IPS DF 6.9 (cell line): ENCODE measurements around the gene PARP6.

Experiments
- DNase-seq: peaks from one replicate; pipeline ENCODE4 v3.0.0-alpha.2; 2013; ENCODE audit warnings: low read depth, low spot score
- H3K27ac ChIP-seq: one replicate; pipeline ENCODE4 v1.5.1; 2013; ENCODE audit warnings: low read length, control low read depth
- H3K27me3 ChIP-seq: 2 replicates; pipeline ENCODE4 v1.6.1; 2013; ENCODE audit warnings: mild to moderate bottlenecking, low read length; ENCODE audit not compliant: control insufficient read depth, insufficient read depth
- H3K36me3 ChIP-seq: 2 replicates; pipeline ENCODE4 v1.6.1; 2013; ENCODE audit warnings: low read length; ENCODE audit not compliant: control insufficient read depth, insufficient read depth
- H3K4me1 ChIP-seq: 2 replicates; pipeline ENCODE4 v1.6.1; 2013; ENCODE audit warnings: low read length; ENCODE audit not compliant: control insufficient read depth, insufficient read depth
- H3K4me3 ChIP-seq: 2 replicates; pipeline ENCODE4 v1.5.1; 2013; ENCODE audit warnings: mild to moderate bottlenecking, low read length
- H3K9me3 ChIP-seq: 2 replicates; pipeline ENCODE4 v1.6.1; 2013; ENCODE audit warnings: low read length, inconsistent platforms; ENCODE audit not compliant: control insufficient read depth, insufficient read depth
- WGBS: extraction: QIAGEN DNeasy Blood & Tissue Kit; methylation state at CpG from one replicate; pipeline ENCODE4 v1.1.7; 2013; ENCODE audit warnings: mixed read lengths, missing lambda C conversion rate; ENCODE audit not compliant: insufficient read length, insufficient coverage; 5-methylcytosine and 5-hydroxymethylcytosine counted together

The PARP6 gene

GRCh38 chr15:72248514-72248913 lies 23.8 kb downstream of the PARP6 start:
- WGBS: no CpG with 5 or more reads among the region's 1 CpG
- Histone ChIP-seq H3K27ac (no peak overlapping the region), H3K27me3 (peaks cover 1% of the 10 kb centered on the region; the same call in 1 of the 2 replicates), H3K36me3 (peaks cover 5% of the 10 kb centered on the region; the same call in 1 of the 2 replicates), H3K4me1 (no peaks in the 10 kb centered on the region), H3K4me3 (no peak overlapping the region), H3K9me3 (no peaks in the 10 kb centered on the region)
- DNase-seq: no peak

- Histone ChIP-seq H3K4me1 (no peaks in the 10 kb centered on the region), H3K9me3 (no peaks in the 10 kb centered on the region), H3K36me3 (peaks cover 10% of the 10 kb centered on the region; the same call in 1 of the 2 replicates), H3K27me3 (peaks cover 1% of the 10 kb centered on the region; the same call in 1 of the 2 replicates), H3K4me3 (no peak overlapping the region), H3K27ac (no peak overlapping the region)
- 100% methylated on average over 1 of the region's 2 CpGs for WGBS
- DNase-seq: no peak
Observed at GRCh38 chr15:72242775-72243370, 29.5 kb downstream of the PARP6 start.

GRCh38 chr15:72239652-72240051 lies 32.7 kb downstream of the PARP6 start:
- H3K4me1 ChIP-seq: peaks cover 5% of the 10 kb centered on the region
- no peak overlapping the region for H3K4me3 ChIP-seq
- peaks cover 10% of the 10 kb centered on the region; the same call in 1 of the 2 replicates for H3K36me3 ChIP-seq
- H3K9me3 ChIP-seq: no peaks in the 10 kb centered on the region
- peaks cover 1% of the 10 kb centered on the region; the same call in 1 of the 2 replicates for H3K27me3 ChIP-seq
- no peak for DNase-seq
- H3K27ac ChIP-seq: no peak overlapping the region

DNA sequence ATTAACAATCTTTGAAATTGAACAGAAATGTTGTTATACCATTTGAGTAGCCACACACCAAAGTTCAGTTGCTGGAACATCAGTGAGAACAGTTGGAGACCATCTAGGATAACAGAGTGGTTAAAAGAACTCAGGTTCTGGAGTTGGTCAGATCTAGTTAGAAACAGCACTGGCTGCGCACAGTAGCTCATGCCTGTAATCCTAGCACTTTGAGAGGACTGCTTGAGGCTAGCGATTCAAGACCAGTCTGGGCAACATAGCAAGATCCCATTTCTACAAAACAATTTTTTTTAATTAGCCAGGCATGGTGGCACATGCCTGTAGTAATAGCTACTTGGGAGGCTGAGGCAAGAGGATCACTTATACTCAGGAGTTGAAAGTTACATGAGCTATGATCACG lies 33.8 kb downstream of the PARP6 start:
- H3K27me3 ChIP-seq: no peaks in the 10 kb centered on the region; the same call in 1 of the 2 replicates
- H3K4me1 ChIP-seq: peaks cover 5% of the 10 kb centered on the region
- no peak overlapping the region for H3K27ac ChIP-seq
- no peak for DNase-seq
- peaks cover 10% of the 10 kb centered on the region; the same call in 1 of the 2 replicates for H3K36me3 ChIP-seq
- WGBS: no CpG with 5 or more reads among the region's 3 CpGs
- no peaks in the 10 kb centered on the region for H3K9me3 ChIP-seq
- H3K4me3 ChIP-seq: no peak overlapping the region

DNA sequence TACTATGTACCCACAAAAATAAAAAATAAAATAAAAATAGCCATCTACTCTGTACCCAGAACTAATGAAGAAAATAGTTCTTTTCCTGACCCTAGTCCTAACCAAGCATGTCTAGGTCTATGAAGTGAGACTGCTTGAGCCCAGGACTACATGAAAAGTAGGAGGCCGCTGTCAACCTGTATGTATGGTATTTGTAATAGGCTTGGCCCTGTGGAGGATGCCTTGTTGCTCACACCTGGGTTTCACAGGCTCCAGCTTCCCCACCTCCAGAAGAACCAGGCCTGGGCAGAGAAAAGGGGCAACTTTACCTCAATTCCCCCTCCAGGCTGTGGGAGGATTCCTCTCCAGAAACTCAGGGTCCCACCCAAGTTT lies 34.5 kb downstream of the PARP6 start:
- no peak overlapping the region for H3K4me3 ChIP-seq
- no CpG with 5 or more reads among the region's 1 CpG for WGBS
- no peaks in the 10 kb centered on the region for H3K9me3 ChIP-seq
- no peaks in the 10 kb centered on the region; the same call in 1 of the 2 replicates for H3K27me3 ChIP-seq
- H3K27ac ChIP-seq: no peak overlapping the region
- peaks cover 8% of the 10 kb centered on the region; the same call in 1 of the 2 replicates for H3K36me3 ChIP-seq
- H3K4me1 ChIP-seq: peaks cover 5% of the 10 kb centered on the region
- DNase-seq: no peak

DNA sequence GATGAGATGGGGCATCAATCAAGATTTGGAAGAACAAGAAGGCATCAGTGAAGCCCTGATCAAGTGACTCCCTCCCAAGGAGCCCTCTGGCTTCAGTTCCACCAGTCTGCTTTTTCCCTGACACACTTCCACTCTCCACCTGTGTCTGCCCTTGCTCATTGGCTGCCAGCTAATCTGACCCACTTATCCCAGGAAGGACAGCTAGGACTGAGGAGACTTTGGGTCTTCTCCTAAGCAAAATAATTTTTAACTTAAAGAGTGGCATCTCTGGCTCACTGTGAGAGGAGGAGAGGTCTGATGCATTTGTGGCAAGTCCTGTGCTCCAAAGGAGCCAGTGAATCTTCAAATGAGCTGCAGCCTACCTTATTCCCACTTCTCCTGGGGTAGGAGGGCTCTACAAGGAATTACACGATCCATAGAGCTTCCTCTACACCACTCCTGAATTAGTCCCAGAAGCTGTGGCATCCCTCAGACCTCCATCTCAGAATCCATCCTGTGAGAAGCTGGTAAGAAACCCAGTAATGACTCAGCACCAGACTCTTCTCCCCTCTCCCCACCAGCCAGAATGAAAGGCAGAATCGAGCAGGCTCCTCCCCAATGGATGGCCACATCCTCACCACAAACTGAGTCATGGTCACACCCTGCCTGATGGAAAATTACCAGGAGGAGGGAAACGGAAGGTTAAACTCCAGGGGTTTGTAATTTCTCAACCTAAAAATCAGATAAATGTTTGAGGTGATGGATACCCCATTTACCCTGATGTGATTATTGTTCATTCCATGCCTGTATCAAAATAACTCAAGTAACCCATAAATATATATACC lies 35.1 kb downstream of the PARP6 start:
- no peak overlapping the region for H3K4me3 ChIP-seq
- WGBS: no CpG with 5 or more reads among the region's 3 CpGs
- H3K27ac ChIP-seq: no peak overlapping the region
- H3K36me3 ChIP-seq: peaks cover 8% of the 10 kb centered on the region; the same call in 1 of the 2 replicates
- no peak for DNase-seq
- no peaks in the 10 kb centered on the region for H3K9me3 ChIP-seq
- no peaks in the 10 kb centered on the region; the same call in 1 of the 2 replicates for H3K27me3 ChIP-seq
- peaks cover 5% of the 10 kb centered on the region for H3K4me1 ChIP-seq

DNA sequence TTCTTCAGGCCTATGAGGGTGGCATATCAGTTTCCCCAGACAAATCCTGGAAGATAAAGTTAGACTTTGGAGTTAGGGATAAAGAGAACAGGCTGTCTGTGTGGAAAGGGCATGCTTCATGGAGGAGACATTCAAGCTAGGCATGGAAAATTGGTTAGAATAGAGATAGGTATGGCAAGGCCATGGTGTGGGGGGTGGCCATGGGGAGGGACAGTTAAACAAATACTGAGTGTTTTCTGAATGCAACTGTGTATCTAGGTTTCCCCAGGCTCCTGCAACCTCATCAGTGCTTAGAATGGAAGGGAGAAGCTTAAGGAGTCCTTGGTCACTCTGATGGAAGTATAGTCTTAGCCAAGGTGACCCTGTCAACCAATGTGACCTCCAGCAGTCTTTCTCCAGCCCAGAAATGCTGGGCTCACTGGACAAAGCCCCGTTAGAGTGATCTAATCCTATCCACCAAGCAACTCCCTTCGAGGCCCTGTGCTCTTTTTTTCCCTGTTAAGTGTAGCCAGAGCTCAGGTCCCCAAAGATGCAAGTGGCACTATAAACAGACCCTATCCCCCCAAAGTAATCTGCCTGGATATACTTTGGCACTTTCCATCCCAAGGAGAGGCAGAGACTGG lies 35.9 kb downstream of the PARP6 start:
- Histone ChIP-seq H3K4me3 (no peak overlapping the region), H3K36me3 (peaks cover 6% of the 10 kb centered on the region; the same call in 1 of the 2 replicates), H3K27ac (no peak overlapping the region), H3K27me3 (no peaks in the 10 kb centered on the region; the same call in 1 of the 2 replicates), H3K9me3 (no peaks in the 10 kb centered on the region), H3K4me1 (peaks cover 5% of the 10 kb centered on the region)
- no CpG with 5 or more reads among the region's 2 CpGs for WGBS
- no peak for DNase-seq

GRCh38 chr15:72235298-72235697 lies 37.1 kb downstream of the PARP6 start:
- Histone ChIP-seq H3K36me3 (no peaks in the 10 kb centered on the region), H3K4me1 (peaks cover 5% of the 10 kb centered on the region), H3K27me3 (no peaks in the 10 kb centered on the region), H3K4me3 (no peak overlapping the region), H3K9me3 (no peaks in the 10 kb centered on the region), H3K27ac (no peak overlapping the region)
- DNase-seq: no peak
- no CpG with 5 or more reads among the region's 4 CpGs for WGBS

- Histone ChIP-seq H3K27me3 (no peaks in the 10 kb centered on the region), H3K36me3 (no peaks in the 10 kb centered on the region), H3K27ac (no peak overlapping the region), H3K9me3 (no peaks in the 10 kb centered on the region), H3K4me1 (peaks cover 6% of the 10 kb centered on the region), H3K4me3 (no peak overlapping the region)
- DNase-seq: no peak
- no CpG with 5 or more reads among the region's 6 CpGs for WGBS
Observed at GRCh38 chr15:72233769-72234168, 38.6 kb downstream of the PARP6 start.

- no peak overlapping the region for H3K27ac ChIP-seq
- no peaks in the 10 kb centered on the region for H3K36me3 ChIP-seq
- peak overlapping the region; percentile 50; the same call in 1 of the 2 replicates for H3K4me3 ChIP-seq
- H3K9me3 ChIP-seq: no peaks in the 10 kb centered on the region
- no CpG with 5 or more reads among the region's 16 CpGs for WGBS
- H3K27me3 ChIP-seq: no peaks in the 10 kb centered on the region
- peaks cover 4% of the 10 kb centered on the region for H3K4me1 ChIP-seq
- DNase-seq: no peak
Observed at GRCh38 chr15:72231833-72232478, 40.4 kb downstream of the PARP6 start.
